ENCODE results near the gene TEKT3.

DNA sequence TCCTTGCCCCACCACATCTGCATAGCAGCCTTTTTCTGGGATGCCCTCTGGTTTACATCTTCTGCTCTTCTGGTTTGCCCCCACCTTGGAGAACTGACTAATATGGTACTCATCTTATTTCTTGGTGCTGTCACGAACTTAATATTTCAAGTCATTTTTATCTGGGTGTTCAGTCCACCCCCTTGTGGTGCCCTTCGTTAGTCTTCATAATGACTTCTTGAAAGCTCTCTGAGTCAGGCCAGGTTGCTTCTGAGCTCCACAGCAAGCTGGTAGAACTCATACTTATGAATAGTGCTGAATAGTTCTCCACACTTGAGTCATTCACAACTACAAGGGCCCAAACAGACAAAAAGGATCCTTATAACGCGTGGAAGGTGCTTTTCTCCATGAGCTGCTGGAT lies 35.8 kb upstream of the TEKT3 start:
- TF ChIP-seq, protein P1, sequence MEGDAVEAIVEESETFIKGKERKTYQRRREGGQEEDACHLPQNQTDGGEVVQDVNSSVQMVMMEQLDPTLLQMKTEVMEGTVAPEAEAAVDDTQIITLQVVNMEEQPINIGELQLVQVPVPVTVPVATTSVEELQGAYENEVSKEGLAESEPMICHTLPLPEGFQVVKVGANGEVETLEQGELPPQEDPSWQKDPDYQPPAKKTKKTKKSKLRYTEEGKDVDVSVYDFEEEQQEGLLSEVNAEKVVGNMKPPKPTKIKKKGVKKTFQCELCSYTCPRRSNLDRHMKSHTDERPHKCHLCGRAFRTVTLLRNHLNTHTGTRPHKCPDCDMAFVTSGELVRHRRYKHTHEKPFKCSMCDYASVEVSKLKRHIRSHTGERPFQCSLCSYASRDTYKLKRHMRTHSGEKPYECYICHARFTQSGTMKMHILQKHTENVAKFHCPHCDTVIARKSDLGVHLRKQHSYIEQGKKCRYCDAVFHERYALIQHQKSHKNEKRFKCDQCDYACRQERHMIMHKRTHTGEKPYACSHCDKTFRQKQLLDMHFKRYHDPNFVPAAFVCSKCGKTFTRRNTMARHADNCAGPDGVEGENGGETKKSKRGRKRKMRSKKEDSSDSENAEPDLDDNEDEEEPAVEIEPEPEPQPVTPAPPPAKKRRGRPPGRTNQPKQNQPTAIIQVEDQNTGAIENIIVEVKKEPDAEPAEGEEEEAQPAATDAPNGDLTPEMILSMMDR (IDR thresholded peaks at IDR 0.05; ENCODE audit: low read length) = no peak
- no peak for TF ChIP-seq EZH2 (IDR thresholded peaks at IDR 0.05; ENCODE audit: borderline replicate concordance, low read length)
